HepG2 (cell line): ENCODE results near the gene HCK. TPM values are rescaled to one million over a fixed set of nuclear protein-coding genes. Genes with fewer than 3 reads are reported as not detected.

Experiments
- ATM ChIP-seq: fragments of 450-650 bp; IDR thresholded peaks from 2 replicates; pipeline ENCODE4 v1.7.1; 2017; ENCODE audit warnings: mild to moderate bottlenecking, borderline replicate concordance
- HMGA1 ChIP-seq: sonication (generic); formaldehyde crosslinking; conservative IDR thresholded peaks from 2 replicates; pipeline ENCODE4 v1.4.0; 2020; ENCODE audit warnings: missing genetic modification reagents
- KLF11 ChIP-seq: IDR thresholded peaks from 2 replicates; pipeline ENCODE4 v1.6.1; 2016; ENCODE audit warnings: missing compliant biosample characterization
- SMC3 ChIP-seq: IDR thresholded peaks from 2 replicates; pipeline ENCODE4 v1.6.1; 2011; ENCODE audit warnings: low read length, improper control_type of control experiment
- SP4 ChIP-seq: sonication (generic); formaldehyde crosslinking; IDR thresholded peaks from 2 replicates; pipeline ENCODE4 v1.8.1; 2023; ENCODE audit warnings: mild to moderate bottlenecking, missing genetic modification reagents
- TOPORS ChIP-seq: sonication (generic); formaldehyde crosslinking; IDR thresholded peaks from 2 replicates; pipeline ENCODE4 v1.8.0; 2023; ENCODE audit warnings: mild to moderate bottlenecking, missing genetic modification reagents
- ZNF264 ChIP-seq: sonication (generic); formaldehyde crosslinking; IDR thresholded peaks from 2 replicates; pipeline ENCODE4 v1.4.0; 2020; ENCODE audit warnings: missing genetic modification reagents
- polyA plus RNA-seq, 8 experiments: library from polyadenylated mRNA; depleted of rRNA in 3 of 8; stranded (reverse) in 7 of 8; unstranded in 1 of 8; fragments of >200 nt; fragmentation: Illumina TruSeq in 4 of 8; extraction: Trizol in 4 of 8; gene quantifications; 2 replicates each; pipeline versions ENCODE4 v1.2.1 to v1.2.3, GENCODE V29; 2011 to 2016; ENCODE audit warnings: low read depth in 4 of 8, missing spikeins in 1 of 8, mixed read lengths in 1 of 8; ENCODE audit not compliant: insufficient read depth in 1 of 8
- total RNA-seq, 5 experiments: library from RNA; depleted of rRNA; stranded (reverse); fragments of >200 nt; fragmentation: Illumina TruSeq; extraction: Trizol; gene quantifications; 2 replicates each; pipeline ENCODE4 v1.2.3, GENCODE V29; 2016; ENCODE audit warnings: low read depth in 1 of 5
- TF ChIP-seq, protein P1 (sequence below): IDR thresholded peaks from 2 replicates; pipeline ENCODE4 v1.4.0; 2020; ENCODE audit warnings: mild to moderate bottlenecking, missing genetic modification reagents
- TF ChIP-seq, protein P2 (sequence below): sonication (generic); formaldehyde crosslinking; IDR thresholded peaks from 2 replicates; pipeline ENCODE4 v1.5.0; 2020; ENCODE audit warnings: mild to moderate bottlenecking, missing genetic modification reagents
- TF ChIP-seq, protein P3 (sequence below): sonication (generic); formaldehyde crosslinking; IDR thresholded peaks from 2 replicates; pipeline ENCODE4 v1.4.0; 2020; ENCODE audit warnings: low read depth, mild to moderate bottlenecking, missing genetic modification reagents
- TF ChIP-seq, protein P4 (sequence below): sonication (generic); formaldehyde crosslinking; IDR thresholded peaks from 2 replicates; pipeline ENCODE4 v1.9.0; 2021; ENCODE audit warnings: missing genetic modification reagents, borderline replicate concordance
- TF ChIP-seq, protein P5 (sequence below), 2 experiments: sonication (generic) in 1 of 2; formaldehyde crosslinking in 1 of 2; IDR thresholded peaks; 2 replicates each; pipeline versions ENCODE4 v1.4.0 to v1.6.1; 2018 to 2020; ENCODE audit warnings: missing genetic modification reagents in 2 of 2, borderline replicate concordance in 1 of 2, low read depth in 1 of 2, mild to moderate bottlenecking in 1 of 2, missing biosample characterization in 1 of 2
- TF ChIP-seq, protein P6 (sequence below): sonication (generic); formaldehyde crosslinking; IDR thresholded peaks from 2 replicates; pipeline ENCODE4 v1.5.0; 2020; ENCODE audit warnings: mild to moderate bottlenecking, missing genetic modification reagents

HCK gene
- total and polyA plus RNA-seq, 2 of the 13 experiments (the other 11 are each of a cell fraction or from before 2014, with no cell fraction given) = 0.04 TPM; not detected in 1

DNA sequence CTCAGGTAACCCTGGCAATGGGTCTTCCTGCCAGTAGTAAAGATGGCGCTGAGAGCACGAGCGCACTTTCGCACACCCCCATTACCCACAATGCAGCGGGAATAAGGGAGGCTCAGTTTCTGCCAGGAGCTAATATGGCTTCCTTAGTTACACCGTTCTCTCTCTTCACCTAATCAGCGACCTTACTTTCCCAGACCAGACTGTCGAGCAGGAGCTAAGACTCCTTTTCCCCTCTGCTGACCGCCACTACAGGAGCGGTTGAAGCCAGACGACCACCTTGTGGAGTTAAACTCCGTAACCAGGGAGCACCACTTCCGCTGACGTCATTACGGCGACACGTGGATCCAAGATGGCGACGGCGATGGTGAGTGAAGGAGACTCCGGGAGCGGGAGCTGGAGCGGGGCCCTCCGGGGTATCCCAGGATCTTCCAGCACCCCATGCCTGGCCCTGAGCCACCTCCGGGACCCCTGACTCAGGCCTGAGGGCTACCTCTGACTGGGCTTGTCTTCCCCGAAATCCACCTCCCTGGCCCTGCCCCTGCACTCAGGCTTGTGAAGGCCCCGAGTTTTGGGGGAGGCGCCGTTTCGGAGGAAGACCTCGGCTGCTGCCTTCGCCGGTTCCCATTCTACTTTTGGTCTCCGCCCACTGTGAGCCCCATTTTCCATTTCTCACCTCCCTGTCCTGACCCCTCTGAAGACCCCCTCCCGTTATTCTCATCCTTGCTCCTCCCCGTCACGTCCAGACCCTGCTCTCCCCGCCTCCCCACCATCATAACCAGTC is 57.5 kb downstream of the HCK start, which contains the start of gene TM9SF4 (continued):
- TF ChIP-seq, protein P1, sequence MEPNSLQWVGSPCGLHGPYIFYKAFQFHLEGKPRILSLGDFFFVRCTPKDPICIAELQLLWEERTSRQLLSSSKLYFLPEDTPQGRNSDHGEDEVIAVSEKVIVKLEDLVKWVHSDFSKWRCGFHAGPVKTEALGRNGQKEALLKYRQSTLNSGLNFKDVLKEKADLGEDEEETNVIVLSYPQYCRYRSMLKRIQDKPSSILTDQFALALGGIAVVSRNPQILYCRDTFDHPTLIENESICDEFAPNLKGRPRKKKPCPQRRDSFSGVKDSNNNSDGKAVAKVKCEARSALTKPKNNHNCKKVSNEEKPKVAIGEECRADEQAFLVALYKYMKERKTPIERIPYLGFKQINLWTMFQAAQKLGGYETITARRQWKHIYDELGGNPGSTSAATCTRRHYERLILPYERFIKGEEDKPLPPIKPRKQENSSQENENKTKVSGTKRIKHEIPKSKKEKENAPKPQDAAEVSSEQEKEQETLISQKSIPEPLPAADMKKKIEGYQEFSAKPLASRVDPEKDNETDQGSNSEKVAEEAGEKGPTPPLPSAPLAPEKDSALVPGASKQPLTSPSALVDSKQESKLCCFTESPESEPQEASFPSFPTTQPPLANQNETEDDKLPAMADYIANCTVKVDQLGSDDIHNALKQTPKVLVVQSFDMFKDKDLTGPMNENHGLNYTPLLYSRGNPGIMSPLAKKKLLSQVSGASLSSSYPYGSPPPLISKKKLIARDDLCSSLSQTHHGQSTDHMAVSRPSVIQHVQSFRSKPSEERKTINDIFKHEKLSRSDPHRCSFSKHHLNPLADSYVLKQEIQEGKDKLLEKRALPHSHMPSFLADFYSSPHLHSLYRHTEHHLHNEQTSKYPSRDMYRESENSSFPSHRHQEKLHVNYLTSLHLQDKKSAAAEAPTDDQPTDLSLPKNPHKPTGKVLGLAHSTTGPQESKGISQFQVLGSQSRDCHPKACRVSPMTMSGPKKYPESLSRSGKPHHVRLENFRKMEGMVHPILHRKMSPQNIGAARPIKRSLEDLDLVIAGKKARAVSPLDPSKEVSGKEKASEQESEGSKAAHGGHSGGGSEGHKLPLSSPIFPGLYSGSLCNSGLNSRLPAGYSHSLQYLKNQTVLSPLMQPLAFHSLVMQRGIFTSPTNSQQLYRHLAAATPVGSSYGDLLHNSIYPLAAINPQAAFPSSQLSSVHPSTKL (CRISPR knock-in tag) = peak; percentile 83
- peak; percentile 38; the same call in 1 of the 2 replicates for TF ChIP-seq TOPORS (CRISPR knock-in tag)
- TF ChIP-seq, protein P2, sequence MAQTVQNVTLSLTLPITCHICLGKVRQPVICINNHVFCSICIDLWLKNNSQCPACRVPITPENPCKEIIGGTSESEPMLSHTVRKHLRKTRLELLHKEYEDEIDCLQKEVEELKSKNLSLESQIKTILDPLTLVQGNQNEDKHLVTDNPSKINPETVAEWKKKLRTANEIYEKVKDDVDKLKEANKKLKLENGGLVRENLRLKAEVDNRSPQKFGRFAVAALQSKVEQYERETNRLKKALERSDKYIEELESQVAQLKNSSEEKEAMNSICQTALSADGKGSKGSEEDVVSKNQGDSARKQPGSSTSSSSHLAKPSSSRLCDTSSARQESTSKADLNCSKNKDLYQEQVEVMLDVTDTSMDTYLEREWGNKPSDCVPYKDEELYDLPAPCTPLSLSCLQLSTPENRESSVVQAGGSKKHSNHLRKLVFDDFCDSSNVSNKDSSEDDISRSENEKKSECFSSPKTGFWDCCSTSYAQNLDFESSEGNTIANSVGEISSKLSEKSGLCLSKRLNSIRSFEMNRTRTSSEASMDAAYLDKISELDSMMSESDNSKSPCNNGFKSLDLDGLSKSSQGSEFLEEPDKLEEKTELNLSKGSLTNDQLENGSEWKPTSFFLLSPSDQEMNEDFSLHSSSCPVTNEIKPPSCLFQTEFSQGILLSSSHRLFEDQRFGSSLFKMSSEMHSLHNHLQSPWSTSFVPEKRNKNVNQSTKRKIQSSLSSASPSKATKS (CRISPR knock-in tag) = peak; percentile 91; the same call in 1 of the 2 replicates
- TF ChIP-seq SMC3 = no peak; the same call in 1 of the 2 replicates
- peak; percentile 92 for TF ChIP-seq SP4
- TF ChIP-seq, protein P3, sequence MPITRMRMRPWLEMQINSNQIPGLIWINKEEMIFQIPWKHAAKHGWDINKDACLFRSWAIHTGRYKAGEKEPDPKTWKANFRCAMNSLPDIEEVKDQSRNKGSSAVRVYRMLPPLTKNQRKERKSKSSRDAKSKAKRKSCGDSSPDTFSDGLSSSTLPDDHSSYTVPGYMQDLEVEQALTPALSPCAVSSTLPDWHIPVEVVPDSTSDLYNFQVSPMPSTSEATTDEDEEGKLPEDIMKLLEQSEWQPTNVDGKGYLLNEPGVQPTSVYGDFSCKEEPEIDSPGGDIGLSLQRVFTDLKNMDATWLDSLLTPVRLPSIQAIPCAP (CRISPR knock-in tag) = no peak
- no peak for TF ChIP-seq HMGA1 (CRISPR knock-in tag)
- peak; percentile 84 for TF ChIP-seq ZNF264
- peak; percentile 97 for TF ChIP-seq KLF11 (CRISPR knock-in tag)
- TF ChIP-seq ATM = no peak
- TF ChIP-seq, protein P4, sequence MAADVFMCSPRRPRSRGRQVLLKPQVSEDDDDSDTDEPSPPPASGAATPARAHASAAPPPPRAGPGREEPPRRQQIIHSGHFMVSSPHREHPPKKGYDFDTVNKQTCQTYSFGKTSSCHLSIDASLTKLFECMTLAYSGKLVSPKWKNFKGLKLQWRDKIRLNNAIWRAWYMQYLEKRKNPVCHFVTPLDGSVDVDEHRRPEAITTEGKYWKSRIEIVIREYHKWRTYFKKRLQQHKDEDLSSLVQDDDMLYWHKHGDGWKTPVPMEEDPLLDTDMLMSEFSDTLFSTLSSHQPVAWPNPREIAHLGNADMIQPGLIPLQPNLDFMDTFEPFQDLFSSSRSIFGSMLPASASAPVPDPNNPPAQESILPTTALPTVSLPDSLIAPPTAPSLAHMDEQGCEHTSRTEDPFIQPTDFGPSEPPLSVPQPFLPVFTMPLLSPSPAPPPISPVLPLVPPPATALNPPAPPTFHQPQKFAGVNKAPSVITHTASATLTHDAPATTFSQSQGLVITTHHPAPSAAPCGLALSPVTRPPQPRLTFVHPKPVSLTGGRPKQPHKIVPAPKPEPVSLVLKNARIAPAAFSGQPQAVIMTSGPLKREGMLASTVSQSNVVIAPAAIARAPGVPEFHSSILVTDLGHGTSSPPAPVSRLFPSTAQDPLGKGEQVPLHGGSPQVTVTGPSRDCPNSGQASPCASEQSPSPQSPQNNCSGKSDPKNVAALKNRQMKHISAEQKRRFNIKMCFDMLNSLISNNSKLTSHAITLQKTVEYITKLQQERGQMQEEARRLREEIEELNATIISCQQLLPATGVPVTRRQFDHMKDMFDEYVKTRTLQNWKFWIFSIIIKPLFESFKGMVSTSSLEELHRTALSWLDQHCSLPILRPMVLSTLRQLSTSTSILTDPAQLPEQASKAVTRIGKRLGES (CRISPR knock-in tag) = peak; percentile 83
- TF ChIP-seq, protein P5, sequence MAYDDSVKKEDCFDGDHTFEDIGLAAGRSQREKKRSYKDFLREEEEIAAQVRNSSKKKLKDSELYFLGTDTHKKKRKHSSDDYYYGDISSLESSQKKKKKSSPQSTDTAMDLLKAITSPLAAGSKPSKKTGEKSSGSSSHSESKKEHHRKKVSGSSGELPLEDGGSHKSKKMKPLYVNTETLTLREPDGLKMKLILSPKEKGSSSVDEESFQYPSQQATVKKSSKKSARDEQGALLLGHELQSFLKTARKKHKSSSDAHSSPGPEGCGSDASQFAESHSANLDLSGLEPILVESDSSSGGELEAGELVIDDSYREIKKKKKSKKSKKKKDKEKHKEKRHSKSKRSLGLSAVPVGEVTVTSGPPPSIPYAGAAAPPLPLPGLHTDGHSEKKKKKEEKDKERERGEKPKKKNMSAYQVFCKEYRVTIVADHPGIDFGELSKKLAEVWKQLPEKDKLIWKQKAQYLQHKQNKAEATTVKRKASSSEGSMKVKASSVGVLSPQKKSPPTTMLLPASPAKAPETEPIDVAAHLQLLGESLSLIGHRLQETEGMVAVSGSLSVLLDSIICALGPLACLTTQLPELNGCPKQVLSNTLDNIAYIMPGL (CRISPR knock-in tag; IDR thresholded peaks at IDR 0.05; ENCODE audit: borderline replicate concordance in 1 of 2, low read depth in 1 of 2) = peak; percentile 84 to 91; a peak in 3 of 4 replicates
- TF ChIP-seq, protein P6, sequence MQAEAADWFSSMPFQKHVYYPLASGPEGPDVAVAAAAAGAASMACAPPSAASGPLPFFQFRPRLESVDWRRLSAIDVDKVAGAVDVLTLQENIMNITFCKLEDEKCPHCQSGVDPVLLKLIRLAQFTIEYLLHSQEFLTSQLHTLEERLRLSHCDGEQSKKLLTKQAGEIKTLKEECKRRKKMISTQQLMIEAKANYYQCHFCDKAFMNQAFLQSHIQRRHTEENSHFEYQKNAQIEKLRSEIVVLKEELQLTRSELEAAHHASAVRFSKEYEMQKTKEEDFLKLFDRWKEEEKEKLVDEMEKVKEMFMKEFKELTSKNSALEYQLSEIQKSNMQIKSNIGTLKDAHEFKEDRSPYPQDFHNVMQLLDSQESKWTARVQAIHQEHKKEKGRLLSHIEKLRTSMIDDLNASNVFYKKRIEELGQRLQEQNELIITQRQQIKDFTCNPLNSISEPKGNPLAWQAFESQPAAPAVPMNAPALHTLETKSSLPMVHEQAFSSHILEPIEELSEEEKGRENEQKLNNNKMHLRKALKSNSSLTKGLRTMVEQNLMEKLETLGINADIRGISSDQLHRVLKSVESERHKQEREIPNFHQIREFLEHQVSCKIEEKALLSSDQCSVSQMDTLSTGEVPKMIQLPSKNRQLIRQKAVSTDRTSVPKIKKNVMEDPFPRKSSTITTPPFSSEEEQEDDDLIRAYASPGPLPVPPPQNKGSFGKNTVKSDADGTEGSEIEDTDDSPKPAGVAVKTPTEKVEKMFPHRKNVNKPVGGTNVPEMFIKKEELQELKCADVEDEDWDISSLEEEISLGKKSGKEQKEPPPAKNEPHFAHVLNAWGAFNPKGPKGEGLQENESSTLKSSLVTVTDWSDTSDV (CRISPR knock-in tag) = peak; percentile 99
